ENCODE data around the gene ANTXR1.

Gene ANTXR1

GRCh38 chr2:69291004-69291650, 278.1 kb downstream of the ANTXR1 start:
- no peak for DNase-seq

DNA sequence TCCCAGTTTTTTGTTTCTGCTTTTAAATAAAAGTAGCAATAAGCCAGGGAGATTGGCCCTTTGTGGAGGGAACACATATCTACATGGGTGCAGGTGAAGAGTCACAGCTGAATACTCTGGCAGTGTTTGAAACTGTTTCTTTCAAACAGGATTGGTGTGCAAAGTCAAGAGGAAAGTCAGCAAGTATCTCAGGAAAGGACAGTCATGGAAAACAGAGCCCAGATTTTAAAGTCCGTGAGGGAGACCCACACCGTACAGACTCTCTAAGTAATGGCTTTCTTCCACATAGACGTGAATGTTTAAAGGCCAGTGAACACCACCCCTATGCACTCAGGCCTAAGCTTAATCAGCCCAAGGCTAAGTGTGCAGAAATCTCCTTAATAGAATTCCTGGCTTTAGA, 278.7 kb downstream of the ANTXR1 start:
- DNase-seq: no peak

DNA sequence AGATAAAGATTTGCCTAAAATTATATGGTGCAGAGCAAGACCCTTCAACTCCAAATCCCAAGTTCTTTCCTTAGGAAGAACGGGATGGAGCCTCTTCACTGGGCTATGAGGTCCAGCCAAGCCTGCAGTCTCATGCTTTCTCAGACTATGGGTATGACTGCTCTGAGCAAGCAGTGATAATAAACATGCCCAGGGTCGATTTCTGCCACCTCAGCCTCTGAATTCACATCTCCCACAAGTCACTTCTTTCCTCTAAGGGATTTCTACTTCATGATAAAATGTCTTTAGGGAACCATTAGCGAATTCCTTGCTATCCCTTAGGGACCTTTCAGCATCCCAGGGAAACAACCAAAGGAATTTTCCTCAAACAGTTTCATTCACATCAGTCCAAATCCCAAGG, 279.3 kb downstream of the ANTXR1 start:
- no peak for DNase-seq

DNA sequence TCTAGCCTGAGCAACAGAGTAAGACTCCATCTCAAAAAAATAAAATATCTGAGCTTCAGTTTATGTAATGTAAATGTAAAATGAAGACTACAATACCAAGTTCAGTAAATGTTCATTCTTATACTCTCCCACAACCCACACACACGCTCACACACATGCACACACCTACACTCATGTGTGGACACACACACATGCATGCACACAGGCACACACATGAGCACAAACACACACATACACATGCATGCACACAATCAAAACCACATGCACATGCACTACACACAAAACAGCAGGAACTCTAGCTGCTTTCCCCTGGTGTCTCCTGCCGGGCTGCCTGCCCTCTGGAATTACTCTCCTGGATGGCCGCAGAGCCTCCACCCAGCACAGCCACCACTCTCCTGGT, 283.4 kb downstream of the ANTXR1 start:
- DNase-seq: no peak

DNA sequence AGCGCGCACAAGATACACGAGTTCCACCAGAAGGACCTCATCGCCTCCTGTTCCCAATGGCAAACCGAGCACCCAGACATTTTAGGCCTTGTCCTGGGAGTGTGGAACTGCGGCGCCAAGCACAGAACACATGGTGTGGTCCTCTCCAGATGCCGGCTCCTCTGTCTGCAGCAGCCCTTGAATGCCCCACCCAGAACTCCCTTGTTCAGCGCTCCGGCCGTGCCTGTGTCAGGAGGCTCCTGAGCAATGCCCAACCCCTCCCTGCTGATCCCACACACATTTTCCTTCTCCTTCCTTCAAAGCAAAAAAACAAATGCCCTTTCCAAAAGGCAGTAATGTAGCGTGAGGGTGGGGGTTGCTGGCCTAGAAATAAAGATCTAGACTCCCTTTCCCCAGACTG, 284.2 kb downstream of the ANTXR1 start:
- no peak for DNase-seq

GRCh38 chr2:69298261-69298660, 285.3 kb downstream of the ANTXR1 start:
- no peak for DNase-seq

GRCh38 chr2:69298862-69299261, 285.9 kb downstream of the ANTXR1 start:
- DNase-seq: no peak

Measured in NCI-H2171 treated with DMSO at 0.1 percent for 48 hours (cell line).